ENCODE results near the gene MTRFR. TPM values are rescaled to one million over a fixed set of nuclear protein-coding genes. Genes with fewer than 3 reads are reported as not detected.

Gene MTRFR
- total and polyA plus RNA-seq, 5 donors from 2014 or later, result 31.0 to 46.4 (median 42.6) TPM

DNA sequence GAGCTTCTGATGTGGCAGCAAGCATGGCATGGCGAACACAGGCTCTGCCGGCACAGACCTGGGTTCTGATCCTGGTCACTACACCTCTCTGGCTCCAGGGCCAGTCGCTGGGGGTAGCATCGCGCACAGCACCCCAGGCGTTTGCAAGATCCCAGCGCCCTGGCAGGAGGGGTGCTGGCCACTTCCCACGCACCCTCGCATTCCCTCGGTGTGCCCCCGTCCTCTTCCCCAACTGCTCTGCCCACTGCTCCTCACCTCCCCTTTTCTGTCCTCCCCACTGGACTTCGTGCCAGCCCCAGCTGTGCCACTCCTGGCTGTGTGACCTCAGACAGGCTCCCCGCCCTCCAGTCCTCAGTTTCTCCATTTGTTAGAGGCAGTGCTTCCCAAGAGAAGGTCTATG lies 35.6 kb downstream of the MTRFR start:
- peak overlapping the region in 1 of 3 donors; percentile 46 for H3K27ac Mint-ChIP-seq
- H3K36me3 ChIP-seq (ENCODE audit: control insufficient read depth, insufficient read depth, low read length), result no peaks in the 10 kb centered on the region
- H3K27ac ChIP-seq (ENCODE audit: insufficient read depth, low read length, poor library complexity, severe bottlenecking), result no peak overlapping the region
- DNase-seq (no peak), ATAC-seq (ENCODE audit: low read depth in 2 of 2) (no peak)
- no peaks in the 10 kb centered on the region for H3K9me3 ChIP-seq (ENCODE audit: control insufficient read depth in 2 of 2, low read length in 2 of 2)
- peak overlapping the region; percentile 30 to 78 (median 70) for H3K4me3 Mint-ChIP-seq
- no peaks in the 10 kb centered on the region for H3K9me3 Mint-ChIP-seq
- H3K4me3 ChIP-seq (ENCODE audit: low read depth, low read length), result no peak overlapping the region
- peaks cover 11% of the 10 kb centered on the region for H3K27me3 Mint-ChIP-seq
- H3K4me1 Mint-ChIP-seq, result peaks cover 0 to 24% (median 6%) of the 10 kb centered on the region in 4 donors
- H3K36me3 Mint-ChIP-seq, result no peaks in the 10 kb centered on the region
- peaks cover 22% of the 10 kb centered on the region for H3K4me1 ChIP-seq (ENCODE audit: control insufficient read depth, insufficient read depth, low read length, poor library complexity, severe bottlenecking)
- no peaks in the 10 kb centered on the region for H3K27me3 ChIP-seq (ENCODE audit: control insufficient read depth, insufficient read depth, low read length)

DNA sequence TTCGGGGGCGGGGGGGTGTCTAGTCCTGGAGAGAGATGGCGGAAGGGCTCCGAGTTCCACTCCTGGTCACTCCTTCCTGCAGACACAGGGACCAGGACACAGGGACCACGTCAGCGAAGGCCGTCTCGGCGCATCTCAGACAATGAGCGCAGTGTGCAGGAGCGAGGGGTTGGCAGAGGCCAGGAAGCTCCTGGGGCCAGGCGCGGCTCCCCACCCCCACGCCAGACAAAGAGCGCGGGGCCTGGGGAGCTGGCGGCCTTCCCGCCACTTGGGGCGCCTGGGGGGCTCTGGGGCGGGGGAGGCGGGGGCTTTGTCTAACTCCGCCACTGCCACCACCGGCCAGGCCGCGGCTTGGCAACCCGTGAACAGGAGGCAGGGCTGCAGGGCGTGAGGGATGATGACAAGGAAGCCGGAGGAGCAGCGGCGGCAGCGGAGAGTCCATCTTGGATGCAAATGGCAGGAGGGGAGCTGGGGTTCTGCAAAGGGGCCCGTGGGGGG lies 36.2 kb downstream of the MTRFR start:
- no peaks in the 10 kb centered on the region for H3K9me3 Mint-ChIP-seq
- no peaks in the 10 kb centered on the region for H3K36me3 Mint-ChIP-seq
- H3K4me1 ChIP-seq (ENCODE audit: control insufficient read depth, insufficient read depth, low read length, poor library complexity, severe bottlenecking), result peaks cover 22% of the 10 kb centered on the region
- no peak overlapping the region for H3K27ac ChIP-seq (ENCODE audit: insufficient read depth, low read length, poor library complexity, severe bottlenecking)
- H3K27me3 ChIP-seq (ENCODE audit: control insufficient read depth, insufficient read depth, low read length), result no peaks in the 10 kb centered on the region
- no peaks in the 10 kb centered on the region for H3K9me3 ChIP-seq (ENCODE audit: control insufficient read depth in 2 of 2, low read length in 2 of 2)
- H3K4me3 ChIP-seq (ENCODE audit: low read depth, low read length), result no peak overlapping the region
- peak overlapping the region; percentile 78 to 91 (median 88) for H3K4me3 Mint-ChIP-seq
- DNase-seq (peak in 2 of 3 donors; percentile 22 to 39), ATAC-seq (ENCODE audit: low read depth in 2 of 2) (no peak)
- peaks cover 0 to 24% (median 6%) of the 10 kb centered on the region in 4 donors for H3K4me1 Mint-ChIP-seq
- H3K36me3 ChIP-seq (ENCODE audit: control insufficient read depth, insufficient read depth, low read length), result no peaks in the 10 kb centered on the region
- peaks cover 11% of the 10 kb centered on the region for H3K27me3 Mint-ChIP-seq
- H3K27ac Mint-ChIP-seq, result peak overlapping the region in 1 of 3 donors; percentile 46

GRCh38 chr12:123269896-123270213 lies 36.6 kb downstream of the MTRFR start:
- no peaks in the 10 kb centered on the region for H3K36me3 Mint-ChIP-seq
- peaks cover 11% of the 10 kb centered on the region for H3K27me3 Mint-ChIP-seq
- Histone ChIP-seq H3K4me3 (ENCODE audit: low read depth, low read length) (peak overlapping the region; percentile 50), H3K36me3 (ENCODE audit: control insufficient read depth, insufficient read depth, low read length) (no peaks in the 10 kb centered on the region), H3K27me3 (ENCODE audit: control insufficient read depth, insufficient read depth, low read length) (no peaks in the 10 kb centered on the region), H3K9me3 (ENCODE audit: control insufficient read depth in 2 of 2, low read length in 2 of 2) (no peaks in the 10 kb centered on the region), H3K27ac (ENCODE audit: insufficient read depth, low read length, poor library complexity, severe bottlenecking) (no peak overlapping the region), H3K4me1 (ENCODE audit: control insufficient read depth, insufficient read depth, low read length, poor library complexity, severe bottlenecking) (peaks cover 22% of the 10 kb centered on the region)
- no peaks in the 10 kb centered on the region for H3K9me3 Mint-ChIP-seq
- H3K4me3 Mint-ChIP-seq, result peak overlapping the region; percentile 78 to 91 (median 88)
- ATAC-seq (ENCODE audit: low read depth in 2 of 2), result no peak
- peak in 1 of 3 donors; percentile 13 for DNase-seq
- H3K4me1 Mint-ChIP-seq, result peaks cover 0 to 24% (median 6%) of the 10 kb centered on the region in 4 donors
- peak overlapping the region in 1 of 3 donors; percentile 43 for H3K27ac Mint-ChIP-seq

- Mint-ChIP-seq H3K4me3 (peak overlapping the region; percentile 78 to 91 (median 88)), H3K27ac (peak overlapping the region in 1 of 3 donors; percentile 43), H3K36me3 (no peaks in the 10 kb centered on the region), H3K4me1 (peaks cover 0 to 24% (median 6%) of the 10 kb centered on the region in 4 donors), H3K9me3 (no peaks in the 10 kb centered on the region), H3K27me3 (peaks cover 11% of the 10 kb centered on the region)
- H3K4me3 ChIP-seq (ENCODE audit: low read depth, low read length), result peak overlapping the region; percentile 50
- H3K27ac ChIP-seq (ENCODE audit: insufficient read depth, low read length, poor library complexity, severe bottlenecking), result no peak overlapping the region
- H3K36me3 ChIP-seq (ENCODE audit: control insufficient read depth, insufficient read depth, low read length), result no peaks in the 10 kb centered on the region
- ATAC-seq (ENCODE audit: low read depth in 2 of 2) (no peak), DNase-seq (peak in 1 of 3 donors; percentile 27)
- H3K9me3 ChIP-seq (ENCODE audit: control insufficient read depth in 2 of 2, low read length in 2 of 2), result no peaks in the 10 kb centered on the region
- H3K27me3 ChIP-seq (ENCODE audit: control insufficient read depth, insufficient read depth, low read length), result no peaks in the 10 kb centered on the region
- H3K4me1 ChIP-seq (ENCODE audit: control insufficient read depth, insufficient read depth, low read length, poor library complexity, severe bottlenecking), result peaks cover 22% of the 10 kb centered on the region
Measured at GRCh38 chr12:123270214-123271000, 37.2 kb downstream of the MTRFR start.

GRCh38 chr12:123271001-123271668 lies 37.9 kb downstream of the MTRFR start:
- no peak overlapping the region for H3K27ac ChIP-seq (ENCODE audit: insufficient read depth, low read length, poor library complexity, severe bottlenecking)
- no peaks in the 10 kb centered on the region for H3K9me3 ChIP-seq (ENCODE audit: control insufficient read depth in 2 of 2, low read length in 2 of 2)
- peaks cover 11% of the 10 kb centered on the region for H3K27me3 Mint-ChIP-seq
- no peaks in the 10 kb centered on the region for H3K9me3 Mint-ChIP-seq
- no peak overlapping the region for H3K4me3 ChIP-seq (ENCODE audit: low read depth, low read length)
- no peaks in the 10 kb centered on the region for H3K36me3 Mint-ChIP-seq
- no peaks in the 10 kb centered on the region for H3K36me3 ChIP-seq (ENCODE audit: control insufficient read depth, insufficient read depth, low read length)
- no peak overlapping the region for H3K27ac Mint-ChIP-seq
- no peaks in the 10 kb centered on the region for H3K27me3 ChIP-seq (ENCODE audit: control insufficient read depth, insufficient read depth, low read length)
- H3K4me1 Mint-ChIP-seq, result peaks cover 0 to 24% (median 6%) of the 10 kb centered on the region in 4 donors
- H3K4me1 ChIP-seq (ENCODE audit: control insufficient read depth, insufficient read depth, low read length, poor library complexity, severe bottlenecking), result peaks cover 22% of the 10 kb centered on the region
- peak; percentile 61 to 72 (median 69) for DNase-seq
- no peak overlapping the region for H3K4me3 Mint-ChIP-seq
- ATAC-seq (ENCODE audit: low read depth in 2 of 2), result peak; percentile 76 to 80

DNA sequence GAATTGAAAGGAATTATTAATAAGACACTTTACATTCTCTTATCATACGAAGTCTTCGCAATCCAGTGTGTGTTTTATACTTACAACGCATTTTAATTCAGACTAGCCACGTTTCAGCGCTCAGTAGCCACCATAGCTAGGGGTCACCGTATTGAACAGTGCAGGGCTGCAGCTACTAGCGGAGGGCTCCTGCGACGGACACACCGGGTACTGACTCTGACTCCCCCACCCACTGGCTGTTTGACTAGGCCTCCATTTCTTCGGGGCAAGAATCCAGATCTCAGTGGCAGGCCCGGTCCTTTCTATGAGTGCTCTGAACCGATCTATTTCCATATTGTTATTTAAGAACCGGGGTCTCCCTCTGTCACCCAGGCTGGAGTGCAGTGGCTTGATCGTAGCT lies 39.9 kb downstream of the MTRFR start:
- Histone ChIP-seq H3K27ac (ENCODE audit: insufficient read depth, low read length, poor library complexity, severe bottlenecking) (no peak overlapping the region), H3K4me3 (ENCODE audit: low read depth, low read length) (no peak overlapping the region), H3K27me3 (ENCODE audit: control insufficient read depth, insufficient read depth, low read length) (no peaks in the 10 kb centered on the region), H3K9me3 (ENCODE audit: control insufficient read depth in 2 of 2, low read length in 2 of 2) (no peaks in the 10 kb centered on the region), H3K4me1 (ENCODE audit: control insufficient read depth, insufficient read depth, low read length, poor library complexity, severe bottlenecking) (peaks cover 22% of the 10 kb centered on the region), H3K36me3 (ENCODE audit: control insufficient read depth, insufficient read depth, low read length) (no peaks in the 10 kb centered on the region)
- H3K27ac Mint-ChIP-seq, result no peak overlapping the region
- no peaks in the 10 kb centered on the region for H3K9me3 Mint-ChIP-seq
- ATAC-seq (ENCODE audit: low read depth in 2 of 2) (no peak), DNase-seq (no peak)
- H3K4me1 Mint-ChIP-seq, result peaks cover 0 to 24% (median 7%) of the 10 kb centered on the region in 4 donors
- peaks cover 7% of the 10 kb centered on the region for H3K27me3 Mint-ChIP-seq
- H3K4me3 Mint-ChIP-seq, result peak overlapping the region; percentile 74 to 88 (median 84)
- no peaks in the 10 kb centered on the region for H3K36me3 Mint-ChIP-seq

DNA sequence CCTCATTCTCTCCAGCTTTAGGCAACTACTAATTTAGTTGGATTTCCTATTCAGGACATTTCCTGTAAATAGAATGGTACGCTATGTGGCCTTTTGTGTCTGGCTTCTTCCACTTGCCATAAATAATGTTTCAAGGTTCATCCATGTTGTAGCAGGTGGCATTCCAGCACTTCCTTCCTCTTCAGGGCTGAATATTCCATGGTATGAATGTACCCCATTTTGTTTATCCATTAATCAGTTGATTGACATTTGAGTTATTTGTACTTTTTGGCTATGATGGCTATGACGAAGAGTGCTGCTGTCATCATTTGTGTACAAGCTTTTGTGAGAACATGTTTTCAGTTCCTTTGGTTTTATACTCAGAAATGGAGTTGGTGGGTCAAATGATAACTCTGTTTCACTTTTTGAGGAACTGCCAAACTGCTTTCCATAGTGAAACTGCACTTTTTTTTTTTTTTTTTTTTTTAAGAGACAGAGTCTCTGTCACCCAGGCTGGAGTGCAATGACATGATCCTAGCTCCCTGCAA lies 44.9 kb downstream of the MTRFR start:
- Histone ChIP-seq H3K4me1 (ENCODE audit: control insufficient read depth, insufficient read depth, low read length, poor library complexity, severe bottlenecking) (no peaks in the 10 kb centered on the region), H3K36me3 (ENCODE audit: control insufficient read depth, insufficient read depth, low read length) (no peaks in the 10 kb centered on the region), H3K4me3 (ENCODE audit: low read depth, low read length) (no peak overlapping the region), H3K27ac (ENCODE audit: insufficient read depth, low read length, poor library complexity, severe bottlenecking) (no peak overlapping the region), H3K9me3 (ENCODE audit: control insufficient read depth in 2 of 2, low read length in 2 of 2) (no peaks in the 10 kb centered on the region), H3K27me3 (ENCODE audit: control insufficient read depth, insufficient read depth, low read length) (no peaks in the 10 kb centered on the region)
- peaks cover 0 to 3% (median 0%) of the 10 kb centered on the region in 4 donors for H3K4me1 Mint-ChIP-seq
- H3K4me3 Mint-ChIP-seq, result no peak overlapping the region
- H3K36me3 Mint-ChIP-seq, result no peaks in the 10 kb centered on the region
- H3K27ac Mint-ChIP-seq, result peak overlapping the region in 1 of 3 donors; percentile 56
- no peaks in the 10 kb centered on the region for H3K27me3 Mint-ChIP-seq
- DNase-seq, result peak in 1 of 3 donors; percentile 56
- no peaks in the 10 kb centered on the region for H3K9me3 Mint-ChIP-seq
- no peak for ATAC-seq (ENCODE audit: low read depth in 2 of 2)
